Measurements from ENCODE around the gene PRR5L.

The PRR5L gene

GRCh38 chr11:36404831-36405230 lies 108.7 kb downstream of the PRR5L start:
- no peak for DNase-seq (ENCODE audit: low read depth)
- no peak for TF ChIP-seq CTCF (IDR thresholded peaks at IDR 0.05; ENCODE audit: control insufficient read depth, extremely low read depth, insufficient read depth)
- no peak overlapping the region for H3K4me3 ChIP-seq (ENCODE audit: low read depth, low read length)

- H3K4me3 ChIP-seq (ENCODE audit: low read depth, low read length) = no peak overlapping the region
- no peak for DNase-seq (ENCODE audit: low read depth)
- TF ChIP-seq CTCF (IDR thresholded peaks at IDR 0.05; ENCODE audit: control insufficient read depth, extremely low read depth, insufficient read depth) = no peak
Observed at GRCh38 chr11:36405585-36406367, 109.7 kb downstream of the PRR5L start.

- TF ChIP-seq CTCF (IDR thresholded peaks at IDR 0.05; ENCODE audit: control insufficient read depth, extremely low read depth, insufficient read depth) = no peak
- no peak overlapping the region for H3K4me3 ChIP-seq (ENCODE audit: low read depth, low read length)
- DNase-seq (ENCODE audit: low read depth) = no peak
Observed at GRCh38 chr11:36407356-36407755, 111.3 kb downstream of the PRR5L start.

GRCh38 chr11:36408498-36409136 lies 112.5 kb downstream of the PRR5L start:
- no peak overlapping the region for H3K4me3 ChIP-seq (ENCODE audit: low read depth, low read length)
- DNase-seq (ENCODE audit: low read depth) = no peak
- no peak for TF ChIP-seq CTCF (IDR thresholded peaks at IDR 0.05; ENCODE audit: control insufficient read depth, extremely low read depth, insufficient read depth)

GRCh38 chr11:36409152-36409816 lies 113.2 kb downstream of the PRR5L start:
- DNase-seq (ENCODE audit: low read depth) = no peak
- no peak overlapping the region for H3K4me3 ChIP-seq (ENCODE audit: low read depth, low read length)
- TF ChIP-seq CTCF (IDR thresholded peaks at IDR 0.05; ENCODE audit: control insufficient read depth, extremely low read depth, insufficient read depth) = no peak

- no peak for TF ChIP-seq CTCF (IDR thresholded peaks at IDR 0.05; ENCODE audit: control insufficient read depth, extremely low read depth, insufficient read depth)
- no peak for DNase-seq (ENCODE audit: low read depth)
- no peak overlapping the region for H3K4me3 ChIP-seq (ENCODE audit: low read depth, low read length)
Observed at GRCh38 chr11:36411202-36411640, 115.1 kb downstream of the PRR5L start.
